Endothelial cell of umbilical vein (primary cell): ENCODE measurements around the gene ARHGEF40. TPM values are rescaled to one million over a fixed set of nuclear protein-coding genes. Genes with fewer than 3 reads are reported as not detected.

Experiments
- BruUV-seq: library from RNA; stranded (reverse); fragments of 400-500 nt; replicated peaks from 2 replicates; lab custom pipeline; 2021; lab: Mats Ljungman, UMichigan
- CTCF ChIA-PET: fragments of 300-600, 350-600 bp; sonication (Branson Sonifier 250); formaldehyde crosslinking; loops from one replicate; lab custom pipeline; 2021; ENCODE audit warnings: antibody characterized with exemption, inconsistent platforms; lab: Charles Lee
- POLR2A ChIA-PET: fragments of 300-600, 350-600 bp; sonication (Branson Sonifier 250); formaldehyde crosslinking; loops from one replicate; lab custom pipeline; 2021; ENCODE audit warnings: antibody characterized with exemption, inconsistent platforms; lab: Charles Lee
- DNase-seq: peaks from one replicate; pipeline ENCODE4 v3.0.0-alpha.2; 2011; ENCODE audit warnings: low read depth, low spot score
- FAIRE-seq: peaks from 2 replicates; lab custom pipeline; 2011; peaks lifted over from hg19 to GRCh38; lab: Jason Lieb, UNC
- H2AFZ ChIP-seq: 2 replicates; pipeline ENCODE4 v1.6.0; 2012; ENCODE audit warnings: low read depth, low read length, control low read depth, inconsistent platforms
- H3K27ac ChIP-seq: 2 replicates; pipeline ENCODE4 v1.5.1; 2011; ENCODE audit warnings: low read depth, mild to moderate bottlenecking, control low read depth, low read length, moderate library complexity; ENCODE audit not compliant: insufficient read depth
- H3K27me3 ChIP-seq, 2 experiments: 2 replicates each; pipeline versions ENCODE4 v1.6.0 to v1.6.1; 2011; ENCODE audit warnings: low read length in 2 of 2, mixed read lengths in 1 of 2; ENCODE audit not compliant: control insufficient read depth in 2 of 2, insufficient read depth in 2 of 2
- H3K36me3 ChIP-seq, 2 experiments: 2 replicates in 1 of 2; 3 replicates in 1 of 2; pipeline ENCODE4 v1.5.1; 2011; ENCODE audit warnings: low read length in 2 of 2, mild to moderate bottlenecking in 1 of 2, moderate library complexity in 1 of 2; ENCODE audit not compliant: control insufficient read depth in 2 of 2, insufficient read depth in 2 of 2; ENCODE audit errors: extremely low read depth in 1 of 2
- H3K4me1 ChIP-seq: 3 replicates; pipeline ENCODE4 v1.5.1; 2011; ENCODE audit warnings: mild to moderate bottlenecking, low read length; ENCODE audit not compliant: control insufficient read depth, insufficient read depth; ENCODE audit errors: extremely low read depth
- H3K4me2 ChIP-seq: 2 replicates; pipeline ENCODE4 v1.6.1; 2011; ENCODE audit warnings: low read length, control low read depth, mixed read lengths; ENCODE audit not compliant: insufficient read depth
- H3K4me3 ChIP-seq, 3 experiments: fragments of 200-600 bp in 1 of 3; sonication (generic), shearing (Covaris generic) in 1 of 3; replicated peaks in 1 of 3; 2 replicates each; pipeline ENCODE4 v1.5.1; 2011 to 2016; ENCODE audit warnings: control low read depth in 3 of 3, low read length in 3 of 3, mild to moderate bottlenecking in 2 of 3, inconsistent platforms in 1 of 3, low read depth in 1 of 3, moderate library complexity in 1 of 3; ENCODE audit not compliant: insufficient read depth in 1 of 3
- H3K79me2 ChIP-seq: 2 replicates; pipeline ENCODE4 v1.6.0; 2012; ENCODE audit warnings: low read length, inconsistent platforms; ENCODE audit not compliant: control insufficient read depth, insufficient read depth
- H3K9ac ChIP-seq: replicated peaks from 2 replicates; pipeline ENCODE3; 2011; ENCODE audit warnings: low read length, control low read depth; ENCODE audit not compliant: insufficient read depth; ENCODE audit errors: extremely low read depth
- H3K9me1 ChIP-seq: replicated peaks from 3 replicates; pipeline ENCODE4 v1.6.0; 2011; ENCODE audit warnings: mild to moderate bottlenecking, low read length; ENCODE audit not compliant: control insufficient read depth, insufficient read depth; ENCODE audit errors: extremely low read depth
- H3K9me3 ChIP-seq: replicated peaks from 2 replicates; pipeline ENCODE4 v1.5.1; 2012; ENCODE audit warnings: low read length, inconsistent platforms; ENCODE audit not compliant: control insufficient read depth, insufficient read depth
- H4K20me1 ChIP-seq: replicated peaks from 2 replicates; pipeline ENCODE3; 2011; ENCODE audit warnings: mild to moderate bottlenecking, low read length; ENCODE audit not compliant: control insufficient read depth, insufficient read depth; ENCODE audit errors: extremely low read depth
- CTCF ChIP-seq, 2 donors: IDR thresholded peaks; 1 replicate in 1 of 2; 2 replicates in 1 of 2; pipeline ENCODE4 v1.5.1; 2011; ENCODE audit warnings: low read length in 2 of 2, mild to moderate bottlenecking in 2 of 2, moderate library complexity in 2 of 2, control low read depth in 1 of 2, inconsistent platforms in 1 of 2, low read depth in 1 of 2; ENCODE audit not compliant: insufficient read depth in 1 of 2; ENCODE audit errors: extremely low read depth in 1 of 2
- EZH2 ChIP-seq: IDR thresholded peaks from 2 replicates; pipeline ENCODE4 v1.6.1; 2012; ENCODE audit warnings: borderline replicate concordance, low read depth, mild to moderate bottlenecking, moderate library complexity, low read length, inconsistent platforms; ENCODE audit not compliant: severe bottlenecking
- FOS ChIP-seq: IDR thresholded peaks from 2 replicates; pipeline ENCODE4 v1.6.1; 2011; ENCODE audit warnings: mild to moderate bottlenecking, low read length, moderate library complexity, borderline replicate concordance; ENCODE audit not compliant: insufficient read depth
- GATA2 ChIP-seq: IDR thresholded peaks from 2 replicates; pipeline ENCODE4 v1.7.0; 2011; ENCODE audit warnings: low read depth, mild to moderate bottlenecking, moderate library complexity, mixed read lengths, low read length; ENCODE audit not compliant: insufficient read length, insufficient read depth
- JUN ChIP-seq: IDR thresholded peaks from 2 replicates; pipeline ENCODE4 v1.6.1; 2011; ENCODE audit warnings: borderline replicate concordance, low read depth; ENCODE audit not compliant: insufficient read length, insufficient read depth
- MAX ChIP-seq: IDR thresholded peaks from 2 replicates; pipeline ENCODE4 v1.6.1; 2011; ENCODE audit not compliant: insufficient read depth, insufficient read length
- MYC ChIP-seq: IDR thresholded peaks from one replicate; pipeline ENCODE4 v1.6.1; 2011; ENCODE audit warnings: mild to moderate bottlenecking, low read depth, low read length
- POLR2AphosphoS5 ChIP-seq: IDR thresholded peaks from 2 replicates; pipeline ENCODE4 v1.6.1; 2012; ENCODE audit warnings: low read depth, mild to moderate bottlenecking, control low read depth, low read length, moderate library complexity; ENCODE audit not compliant: insufficient read depth
- dilution Hi-C: fragments of 300-500 bp; cut with MboI; formaldehyde crosslinking; loops from one replicate; pipeline ENCODE4 v1.15.0; 2019; ENCODE audit warnings: low sequenced_read_pairs; ENCODE audit not compliant: extremely low pct_ligation_motif_present
- intact Hi-C: fragments of 100-400 bp; cut with micrococcal nuclease; formaldehyde crosslinking; loops from one replicate; pipeline ENCODE4 v1.10.0; 2022
- polyA plus RNA-seq, 4 experiments: library from polyadenylated mRNA; depleted of rRNA in 3 of 4; stranded (reverse) in 3 of 4; unstranded in 1 of 4; fragments of >200 nt; gene quantifications; 2 replicates each; pipeline versions ENCODE4 v1.2.1 to v1.2.3, GENCODE V29; 2011 to 2012; ENCODE audit warnings: missing spikeins in 1 of 4
- total RNA-seq: library from RNA; stranded (reverse); gene quantifications from 2 replicates; pipeline ENCODE4 v1.2.3, GENCODE V29; 2021

Gene ARHGEF40
- total and polyA plus RNA-seq, 2 donors (not counting 3 experiments of a cell fraction or from before 2014, with no cell fraction given): 2.6 to 19.9 TPM

- Histone ChIP-seq H3K36me3 (no peaks in the 10 kb centered on the region), H3K9me1 (no peaks in the 10 kb centered on the region), H3K27ac (no peak overlapping the region), H3K9ac (no peak overlapping the region), H2AFZ (no peak overlapping the region), H3K4me1 (no peaks in the 10 kb centered on the region), H3K9me3 (no peaks in the 10 kb centered on the region), H3K4me2 (no peak overlapping the region), H3K27me3 (peaks cover 22 to 29% of the 10 kb centered on the region in 2 experiments), H3K4me3 (no peak overlapping the region), H3K79me2 (no peaks in the 10 kb centered on the region), H4K20me1 (no peaks in the 10 kb centered on the region)
- CTCF ChIA-PET: interaction anchor here (1.2 to 2.4 kb wide), 4 partner anchors 10 to 36 kb away, joined by 3 to 10 read pairs (median 4); no protein-coding TSS in a partner anchor
- POLR2A ChIA-PET: no interaction called here
- BruUV-seq: no TSS peak
- FAIRE-seq: no peak
- dilution Hi-C loops (no loop called here), intact Hi-C loops (no loop called here)
- TF ChIP-seq POLR2AphosphoS5 (no peak), GATA2 (no peak), EZH2 (no peak), CTCF (IDR thresholded peaks at IDR 0.05; ENCODE audit: extremely low read depth in 1 of 2, insufficient read depth in 1 of 2, low read depth in 1 of 2, low read length in 2 of 2) (no peak), MAX (no peak), MYC (no peak), JUN (no peak), FOS (no peak)
- no peak for DNase-seq
These were observed 19.5 kb upstream of the ARHGEF40 start for GRCh38 chr14:21050597-21050996.
